ENCODE measurements around the gene TSPAN16.

GRCh38 chr19:11261431-11261970 is 34.5 kb upstream of the TSPAN16 start:
- no peak for TF ChIP-seq POLR2A (IDR thresholded peaks at IDR 0.05)
- TF ChIP-seq CTCF (IDR thresholded peaks at IDR 0.05), result no peak

All from esophagus squamous epithelium (tissue), 4 donors.